PC-3 (cell line): ENCODE measurements around the gene OSBPL8.

Experiments
- CTCF ChIP-seq: fragments of 300-600 bp; sonication (generic); conservative IDR thresholded peaks from 2 replicates; pipeline ENCODE4 v1.5.1; 2017; ENCODE audit warnings: antibody characterized with exemption, low read depth, mild to moderate bottlenecking, low read length
- EZH2 ChIP-seq: fragments of 300-600 bp; sonication (generic); IDR thresholded peaks from one replicate; pipeline ENCODE4 v1.6.1; 2017; ENCODE audit warnings: antibody characterized with exemption, mild to moderate bottlenecking, low read length; ENCODE audit not compliant: unreplicated experiment

GRCh38 chr12:76554405-76555230 is 5.0 kb downstream of the OSBPL8 start:
- TF ChIP-seq EZH2: no peak
- no peak for TF ChIP-seq CTCF
